ENCODE results near the gene NSUN4.

- TF ChIP-seq CTCF (IDR thresholded peaks at IDR 0.05; ENCODE audit: insufficient read depth, low read depth, low read length) (no peak), EZH2 (IDR thresholded peaks at IDR 0.05; ENCODE audit: insufficient read depth, low read length) (no peak)
These were observed 26.5 kb downstream of the NSUN4 start for GRCh38 chr1:46367072-46367471.
